ENCODE results near the gene TRIP6.
"Not testable (repeated sequence)": the region's sequence is repeated elsewhere in the genome, so short reads cannot be mapped to it uniquely, and the experiment has no call there.

TRIP6 gene

GRCh38 chr7:100891568-100892247, 24.5 kb downstream of the TRIP6 start:
- no peak for DNase-seq

GRCh38 chr7:100892364-100893317, 25.5 kb downstream of the TRIP6 start:
- no peak for DNase-seq

- no peak for DNase-seq
Observed at GRCh38 chr7:100893318-100893895, 26.2 kb downstream of the TRIP6 start.

- no peak for DNase-seq
Observed at GRCh38 chr7:100893910-100894721, 26.9 kb downstream of the TRIP6 start.

GRCh38 chr7:100894860-100895700, 27.9 kb downstream of the TRIP6 start:
- DNase-seq = no peak

- no peak for DNase-seq
Observed at GRCh38 chr7:100895701-100895955, 28.4 kb downstream of the TRIP6 start, which contains the start of gene ACHE. Gene ACHE, minus strand, starts transcription at chr7:100895888. Its CDS starts 1,656 bp downstream, at chr7:100894232.

GRCh38 chr7:100895956-100896731, 29.0 kb downstream of the TRIP6 start:
- no peak for DNase-seq

GRCh38 chr7:100896732-100897608, 29.8 kb downstream of the TRIP6 start:
- DNase-seq = no peak

- no peak for DNase-seq
Observed at GRCh38 chr7:100897772-100898454, 30.7 kb downstream of the TRIP6 start.

- no peak for DNase-seq
Observed at GRCh38 chr7:100899432-100899831, 32.2 kb downstream of the TRIP6 start.

- no peak for DNase-seq
Observed at GRCh38 chr7:100900978-100901377, 33.8 kb downstream of the TRIP6 start.

GRCh38 chr7:100901921-100902332, 34.7 kb downstream of the TRIP6 start:
- DNase-seq = no peak

GRCh38 chr7:100902638-100903037, 35.5 kb downstream of the TRIP6 start:
- DNase-seq = no peak

GRCh38 chr7:100908512-100908911, 41.3 kb downstream of the TRIP6 start:
- DNase-seq = no peak

GRCh38 chr7:100910443-100910842, 43.3 kb downstream of the TRIP6 start:
- DNase-seq = peak; percentile 15 to 16

GRCh38 chr7:100911484-100911883, 44.3 kb downstream of the TRIP6 start:
- no peak for DNase-seq

- DNase-seq = no peak
Observed at GRCh38 chr7:100914208-100914878, 47.2 kb downstream of the TRIP6 start.

- no peak for DNase-seq
Observed at GRCh38 chr7:100914879-100915447, 47.8 kb downstream of the TRIP6 start.

- not testable (repeated sequence) for DNase-seq
Observed at GRCh38 chr7:100919335-100919734, 52.1 kb downstream of the TRIP6 start.

All from AML-193 (cell line).